Activated naive CD8-positive, alpha-beta T cell treated with anti-CD3 and anti-CD28 coated beads, Interleukin-2, amount 10 ng/mL, durations not matched to agents 7 days and 5 days (primary cell): ENCODE results near the gene UTF1. TPM values are rescaled to one million over a fixed set of nuclear protein-coding genes. Genes with fewer than 3 reads are reported as not detected.
"Not testable (repeated sequence)": the region's sequence is repeated elsewhere in the genome, so short reads cannot be mapped to it uniquely, and the experiment has no call there.

Experiments used
- ATAC-seq: fragments of 150-1000 bp; cut with Tn5 transposase; one replicate; pipeline ENCODE4 v1.10.0; 2021; ENCODE audit warnings: low read depth, moderate library complexity
- POLR2A ChIA-PET: fragments of 350-600 bp; sonication (Branson Sonifier 250); formaldehyde crosslinking; loops from one replicate; lab custom pipeline; 2021; ENCODE audit warnings: antibody characterized with exemption; lab: Charles Lee
- DNase-seq: peaks from one replicate; pipeline ENCODE4 v3.0.0; 2021
- H3K27ac Mint-ChIP-seq: one replicate; pipeline ENCODE4 v1.8.0; 2022; ENCODE audit warnings: mild to moderate bottlenecking, mixed read lengths
- H3K27me3 Mint-ChIP-seq: one replicate; pipeline ENCODE4 v1.8.0; 2022; ENCODE audit warnings: mild to moderate bottlenecking, moderate library complexity, mixed read lengths
- H3K36me3 Mint-ChIP-seq: one replicate; pipeline ENCODE4 v1.8.0; 2021; ENCODE audit warnings: mild to moderate bottlenecking, mixed read lengths
- H3K4me1 Mint-ChIP-seq: one replicate; pipeline ENCODE4 v1.8.0; 2021; ENCODE audit warnings: mixed read lengths
- H3K4me3 Mint-ChIP-seq: one replicate; pipeline ENCODE4 v1.8.0; 2022; ENCODE audit warnings: mild to moderate bottlenecking, moderate library complexity, mixed read lengths
- H3K9me3 Mint-ChIP-seq: one replicate; pipeline ENCODE4 v1.8.0; 2021; ENCODE audit warnings: mixed read lengths
- total RNA-seq, 2 experiments: library from RNA; stranded (reverse); gene quantifications; one replicate each; pipeline ENCODE4 v1.2.3, GENCODE V29; 2021

Gene UTF1
- total RNA-seq, 2 experiments from 2014 or later = not detected

GRCh38 chr10:133219782-133220181 lies 10.2 kb upstream of the UTF1 start:
- no peak for ATAC-seq
- Mint-ChIP-seq H3K36me3 (no peaks in the 10 kb centered on the region), H3K4me1 (peaks cover 1% of the 10 kb centered on the region), H3K4me3 (no peak overlapping the region), H3K27ac (no peak overlapping the region), H3K27me3 (peaks cover 2% of the 10 kb centered on the region), H3K9me3 (no peaks in the 10 kb centered on the region)
- POLR2A ChIA-PET = no interaction called here
- no peak for DNase-seq

GRCh38 chr10:133221331-133221730 lies 8.7 kb upstream of the UTF1 start:
- Mint-ChIP-seq H3K36me3 (no peaks in the 10 kb centered on the region), H3K27ac (no peak overlapping the region), H3K9me3 (no peaks in the 10 kb centered on the region), H3K27me3 (peaks cover 2% of the 10 kb centered on the region), H3K4me3 (no peak overlapping the region), H3K4me1 (peaks cover 10% of the 10 kb centered on the region)
- POLR2A ChIA-PET = no interaction called here
- ATAC-seq = no peak
- DNase-seq = no peak

GRCh38 chr10:133221756-133222155 lies 8.3 kb upstream of the UTF1 start:
- H3K4me1 Mint-ChIP-seq = peaks cover 13% of the 10 kb centered on the region
- DNase-seq, H3K36me3 Mint-ChIP-seq, POLR2A ChIA-PET, H3K4me3 Mint-ChIP-seq, H3K9me3 Mint-ChIP-seq, ATAC-seq, H3K27ac Mint-ChIP-seq, H3K27me3 Mint-ChIP-seq: not testable (repeated sequence)

GRCh38 chr10:133224076-133224475 lies 5.9 kb upstream of the UTF1 start:
- DNase-seq = no peak
- Mint-ChIP-seq H3K4me1 (peaks cover 14% of the 10 kb centered on the region), H3K27me3 (peaks cover 22% of the 10 kb centered on the region), H3K9me3 (no peaks in the 10 kb centered on the region), H3K36me3 (no peaks in the 10 kb centered on the region), H3K27ac (no peak overlapping the region), H3K4me3 (no peak overlapping the region)
- POLR2A ChIA-PET = no interaction called here
- ATAC-seq = no peak

GRCh38 chr10:133224756-133225372 lies 5.2 kb upstream of the UTF1 start:
- peak overlapping the region; percentile 82 for H3K27ac Mint-ChIP-seq
- peaks cover 28% of the 10 kb centered on the region for H3K27me3 Mint-ChIP-seq
- no peak for ATAC-seq

GRCh38 chr10:133225707-133226191 lies 4.3 kb upstream of the UTF1 start:
- Mint-ChIP-seq H3K27ac (peak overlapping the region; percentile 82), H3K4me3 (peak overlapping the region; percentile 67), H3K4me1 (peaks cover 17% of the 10 kb centered on the region), H3K27me3 (peaks cover 28% of the 10 kb centered on the region), H3K9me3 (no peaks in the 10 kb centered on the region), H3K36me3 (peaks cover 1% of the 10 kb centered on the region)
- DNase-seq (peak; percentile 57), ATAC-seq (peak; percentile 59)
- POLR2A ChIA-PET = interaction anchor here (0.6 to 1.3 kb wide), 2 partner anchors 50 to 53 kb away, joined by 3 to 4 read pairs; no protein-coding TSS in a partner anchor

More at GRCh38 chr10:133224756-133225372, 5.2 kb upstream of the UTF1 start:
- Mint-ChIP-seq H3K4me3 (peak overlapping the region; percentile 67), H3K36me3 (peaks cover 1% of the 10 kb centered on the region), H3K4me1 (peaks cover 17% of the 10 kb centered on the region), H3K9me3 (no peaks in the 10 kb centered on the region)
- POLR2A ChIA-PET = interaction anchor here (0.6 to 1.3 kb wide), 2 partner anchors 51 to 54 kb away, joined by 3 to 4 read pairs; no protein-coding TSS in a partner anchor
- DNase-seq = no peak

- POLR2A ChIA-PET = no interaction called here
- peaks cover 1% of the 10 kb centered on the region for H3K36me3 Mint-ChIP-seq
- ATAC-seq = peak; percentile 65
- H3K27me3 Mint-ChIP-seq = peaks cover 31% of the 10 kb centered on the region
- peaks cover 17% of the 10 kb centered on the region for H3K4me1 Mint-ChIP-seq
- no peaks in the 10 kb centered on the region for H3K9me3 Mint-ChIP-seq
- peak; percentile 56 for DNase-seq
- H3K27ac Mint-ChIP-seq = peak overlapping the region; percentile 82
- H3K4me3 Mint-ChIP-seq = peak overlapping the region; percentile 67
Observed at GRCh38 chr10:133226251-133226808, 3.7 kb upstream of the UTF1 start.

- Mint-ChIP-seq H3K9me3 (no peaks in the 10 kb centered on the region), H3K27ac (no peak overlapping the region), H3K36me3 (peaks cover 1% of the 10 kb centered on the region), H3K27me3 (peaks cover 38% of the 10 kb centered on the region), H3K4me1 (peaks cover 16% of the 10 kb centered on the region), H3K4me3 (no peak overlapping the region)
- POLR2A ChIA-PET = no interaction called here
- no peak for ATAC-seq
- no peak for DNase-seq
Observed at GRCh38 chr10:133227256-133227655, 2.8 kb upstream of the UTF1 start.

- Mint-ChIP-seq H3K9me3 (no peaks in the 10 kb centered on the region), H3K4me1 (peaks cover 16% of the 10 kb centered on the region), H3K27me3 (peaks cover 60% of the 10 kb centered on the region), H3K36me3 (peaks cover 1% of the 10 kb centered on the region), H3K27ac (peak overlapping the region; percentile 67), H3K4me3 (peak overlapping the region; percentile 39)
- POLR2A ChIA-PET = no interaction called here
- no peak for DNase-seq
- ATAC-seq = no peak
Observed at GRCh38 chr10:133229265-133230043, 563 bp upstream of the UTF1 start.

- no peak for ATAC-seq
- Mint-ChIP-seq H3K27ac (no peak overlapping the region), H3K9me3 (no peaks in the 10 kb centered on the region), H3K4me1 (peaks cover 17% of the 10 kb centered on the region), H3K4me3 (no peak overlapping the region), H3K27me3 (peaks cover 66% of the 10 kb centered on the region), H3K36me3 (peaks cover 1% of the 10 kb centered on the region)
- POLR2A ChIA-PET = no interaction called here
- DNase-seq = peak; percentile 45
Observed at GRCh38 chr10:133230387-133231195, 574 bp downstream of the UTF1 start.

- Mint-ChIP-seq H3K4me1 (peaks cover 10% of the 10 kb centered on the region), H3K27ac (no peak overlapping the region), H3K4me3 (no peak overlapping the region), H3K36me3 (peaks cover 1% of the 10 kb centered on the region), H3K9me3 (no peaks in the 10 kb centered on the region), H3K27me3 (peaks cover 70% of the 10 kb centered on the region)
- no peak for DNase-seq
- no peak for ATAC-seq
- POLR2A ChIA-PET = no interaction called here
Observed at GRCh38 chr10:133231244-133231945, 1.4 kb downstream of the UTF1 start.

GRCh38 chr10:133231946-133232574 lies 2.0 kb downstream of the UTF1 start:
- ATAC-seq (no peak), DNase-seq (no peak)
- Mint-ChIP-seq H3K36me3 (peaks cover 1% of the 10 kb centered on the region), H3K4me3 (no peak overlapping the region), H3K9me3 (no peaks in the 10 kb centered on the region), H3K27ac (no peak overlapping the region), H3K27me3 (peaks cover 65% of the 10 kb centered on the region), H3K4me1 (peaks cover 7% of the 10 kb centered on the region)
- POLR2A ChIA-PET = no interaction called here
